ENCODE results near the gene DAB1.

The DAB1 gene

GRCh38 chr1:57316861-57317260 is 107.0 kb downstream of the DAB1 start:
- no peak for DNase-seq (ENCODE audit: low spot score)

DNA sequence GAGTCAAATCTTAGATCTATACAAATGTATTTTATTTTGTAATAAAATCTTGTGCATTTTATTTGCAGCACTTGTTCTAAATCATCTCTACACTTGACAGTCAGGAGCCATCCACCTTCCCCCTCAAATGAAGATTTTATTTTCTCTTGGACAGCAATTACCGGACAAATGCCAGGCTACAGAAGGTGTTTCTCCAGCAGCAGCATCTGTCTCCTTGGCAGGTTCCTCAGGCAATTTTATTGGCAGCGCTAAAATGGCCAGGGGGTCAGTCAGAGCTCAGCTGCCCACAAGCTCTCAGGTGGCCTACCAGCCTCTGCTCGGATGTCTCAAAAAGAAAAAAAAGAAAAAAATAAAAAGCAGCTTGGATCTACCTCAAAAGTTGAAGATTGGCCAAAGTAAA is 107.6 kb downstream of the DAB1 start:
- DNase-seq (ENCODE audit: low spot score), result no peak

DNA sequence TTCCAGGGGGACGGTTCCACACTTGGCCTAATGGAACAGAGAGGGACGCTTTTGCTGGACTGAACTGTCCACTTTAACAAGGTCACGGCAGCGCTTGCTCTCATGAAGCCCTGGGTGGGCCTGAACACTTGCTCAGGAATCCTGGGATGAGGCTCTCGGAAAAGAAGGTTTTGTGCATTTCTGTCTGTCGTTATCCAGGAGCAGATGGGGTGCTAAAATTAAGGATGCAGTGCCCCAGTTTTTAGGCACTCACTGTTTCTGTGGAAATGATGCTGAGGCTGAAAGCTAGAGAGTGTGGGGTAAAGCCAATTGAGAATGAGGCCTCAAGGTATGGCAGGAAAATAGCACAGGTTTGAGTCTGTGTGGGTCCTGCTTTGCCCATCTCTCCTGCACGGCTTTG is 111.0 kb downstream of the DAB1 start:
- DNase-seq (ENCODE audit: low spot score), result no peak

GRCh38 chr1:57311411-57311810 is 112.4 kb downstream of the DAB1 start:
- DNase-seq (ENCODE audit: low spot score), result no peak

DNA sequence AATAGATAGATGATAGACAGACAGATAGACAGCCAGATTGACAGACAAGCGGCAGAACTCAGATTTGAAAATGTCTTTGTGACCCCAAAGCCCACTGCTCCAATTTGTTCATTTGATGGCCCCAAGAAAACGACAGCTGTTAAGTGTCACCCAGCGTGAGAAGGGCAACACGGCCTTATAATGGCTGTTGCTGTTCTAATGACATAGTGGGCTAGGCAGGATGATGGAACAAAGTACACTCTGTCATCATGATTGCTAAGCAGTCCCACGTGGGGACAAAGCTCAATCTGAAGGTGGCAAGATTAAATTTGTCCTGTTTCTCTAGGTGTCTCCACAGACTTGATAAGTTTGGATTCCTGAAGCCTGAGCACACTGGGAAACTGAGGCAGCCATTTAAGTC is 112.9 kb downstream of the DAB1 start:
- no peak for DNase-seq (ENCODE audit: low spot score)

GRCh38 chr1:57309630-57310029 is 114.2 kb downstream of the DAB1 start:
- DNase-seq (ENCODE audit: low spot score), result no peak

DNA sequence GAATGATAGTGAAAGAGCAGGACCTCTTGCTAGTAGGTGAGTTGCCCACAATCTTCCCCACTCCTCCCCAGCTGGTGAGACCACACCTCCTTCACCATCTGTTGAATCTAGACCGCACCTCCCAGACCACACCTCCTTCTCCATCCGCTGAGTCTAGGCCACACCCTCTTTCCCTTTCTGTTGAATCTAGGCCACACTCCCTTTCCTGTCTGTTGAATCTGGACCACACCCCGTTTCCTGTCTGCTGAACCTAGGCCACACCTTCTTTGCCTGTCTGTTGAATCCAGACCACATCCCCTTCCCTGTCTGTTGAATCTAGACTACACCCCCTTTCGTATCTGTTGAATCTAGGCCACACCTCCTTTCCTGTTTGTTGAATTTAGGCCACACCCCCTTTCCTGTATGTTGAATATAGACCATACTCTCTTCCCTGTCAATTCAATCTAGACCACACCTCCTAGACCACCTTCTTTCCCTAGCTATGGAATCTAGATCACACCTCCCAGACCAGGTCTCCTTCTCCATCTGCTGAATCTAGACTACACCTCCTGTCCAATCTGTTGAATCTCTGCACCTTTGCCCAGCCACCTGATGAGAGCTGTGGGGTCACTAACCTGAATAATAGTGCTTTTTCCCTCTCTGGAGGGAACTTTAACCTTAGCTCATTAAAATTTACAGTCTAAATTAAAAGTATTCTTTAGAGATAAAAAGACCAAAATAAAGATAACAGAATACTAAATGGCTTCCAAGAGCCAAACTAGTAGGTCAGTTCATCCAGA is 116.3 kb downstream of the DAB1 start:
- DNase-seq (ENCODE audit: low spot score), result no peak

- no peak for DNase-seq (ENCODE audit: low spot score)
Measured at GRCh38 chr1:57304591-57304990, 119.3 kb downstream of the DAB1 start.

GRCh38 chr1:57302812-57303596 is 120.9 kb downstream of the DAB1 start:
- no peak for DNase-seq (ENCODE audit: low spot score)

GRCh38 chr1:57300186-57300585 is 123.7 kb downstream of the DAB1 start:
- DNase-seq (ENCODE audit: low spot score), result no peak

DNA sequence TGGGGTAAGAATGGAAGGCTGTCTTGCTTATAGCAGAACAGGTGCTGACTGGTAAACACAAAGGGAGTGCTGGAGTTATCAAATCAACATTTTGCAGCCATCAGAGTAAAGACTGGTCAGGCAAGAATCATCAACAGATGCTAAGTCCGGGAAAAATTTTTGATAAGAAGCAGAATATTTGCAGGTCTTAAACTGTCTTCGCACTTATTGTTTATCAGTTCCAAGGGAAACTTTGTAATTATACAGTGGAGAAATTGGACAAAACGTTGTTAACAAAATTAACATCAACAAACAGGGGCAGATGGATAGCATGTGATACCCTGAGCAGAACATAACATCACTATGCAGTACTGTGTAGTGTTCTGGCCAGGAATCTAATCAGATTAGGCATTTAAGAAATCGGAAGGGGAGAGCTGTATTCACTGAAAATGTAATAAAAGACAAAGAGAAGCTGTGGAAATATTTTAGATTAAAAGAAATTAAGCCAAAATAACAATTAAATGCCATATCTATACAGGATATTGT is 127.1 kb downstream of the DAB1 start:
- no peak for DNase-seq (ENCODE audit: low spot score)

DNA sequence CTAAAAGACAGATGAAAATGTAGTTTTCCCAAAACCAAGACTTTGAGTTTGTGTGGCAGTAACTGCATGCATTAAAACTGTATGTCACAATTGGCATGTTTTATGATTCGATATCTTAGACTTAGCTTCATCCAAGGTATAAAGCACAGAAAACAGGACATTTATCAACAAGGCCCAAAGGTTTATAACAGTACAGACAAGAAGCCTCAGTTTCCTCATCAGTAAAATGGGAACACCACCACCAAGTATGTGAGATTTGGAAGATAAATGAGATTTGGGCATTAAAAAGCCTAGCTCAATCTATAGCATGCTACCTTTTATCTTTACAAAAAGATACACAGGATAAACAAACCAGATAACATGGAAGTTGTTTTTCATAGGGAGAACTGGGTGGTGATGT is 128.5 kb downstream of the DAB1 start:
- no peak for DNase-seq (ENCODE audit: low spot score)

GRCh38 chr1:57294177-57294576 is 129.7 kb downstream of the DAB1 start:
- peak; percentile 7 for DNase-seq (ENCODE audit: low spot score)

DNA sequence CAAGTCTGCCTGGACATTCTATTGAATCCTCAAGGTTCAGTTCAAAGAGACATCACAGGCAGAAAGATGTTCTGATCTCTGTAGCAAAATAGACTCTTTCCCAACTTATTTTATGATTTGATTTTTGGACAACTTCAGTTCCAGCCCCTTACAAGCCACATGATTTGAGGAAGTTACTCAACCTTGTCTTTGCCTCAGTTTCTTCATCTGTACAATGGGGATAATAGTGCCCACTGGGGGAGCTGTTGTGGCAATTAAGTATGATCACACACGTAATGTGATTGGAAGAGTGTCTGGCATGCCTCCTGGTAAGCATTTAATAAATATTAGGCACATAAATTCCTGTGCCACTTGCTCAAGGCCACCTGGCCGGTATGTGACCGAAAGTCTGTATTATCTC is 130.6 kb downstream of the DAB1 start:
- DNase-seq (ENCODE audit: low spot score), result no peak

GRCh38 chr1:57289781-57290180 is 134.1 kb downstream of the DAB1 start:
- no peak for DNase-seq (ENCODE audit: low spot score)

DNA sequence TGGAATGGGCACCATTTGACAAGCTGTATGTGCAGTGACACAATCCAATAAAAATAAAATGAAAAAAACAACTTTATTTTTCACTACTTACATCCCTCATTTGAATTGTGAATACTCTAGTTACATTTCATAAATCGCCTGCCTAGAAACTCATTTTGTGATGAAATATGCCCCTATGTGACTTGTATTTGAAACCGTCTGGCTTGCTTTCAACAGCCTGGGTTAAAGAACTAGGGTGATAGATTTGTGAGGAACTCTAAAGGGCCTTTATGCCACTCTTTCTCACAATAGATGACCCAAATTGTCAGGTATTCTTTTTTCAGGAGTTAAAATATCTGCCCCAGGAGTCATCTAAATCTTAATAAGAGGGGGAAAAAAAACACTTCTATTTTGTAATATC is 137.9 kb downstream of the DAB1 start:
- no peak for DNase-seq (ENCODE audit: low spot score)

GRCh38 chr1:57282411-57282810 is 141.4 kb downstream of the DAB1 start:
- no peak for DNase-seq (ENCODE audit: low spot score)

GRCh38 chr1:57281324-57281723 is 142.5 kb downstream of the DAB1 start:
- DNase-seq (ENCODE audit: low spot score), result no peak

GRCh38 chr1:57279909-57280666 is 143.8 kb downstream of the DAB1 start:
- no peak for DNase-seq (ENCODE audit: low spot score)

DNA sequence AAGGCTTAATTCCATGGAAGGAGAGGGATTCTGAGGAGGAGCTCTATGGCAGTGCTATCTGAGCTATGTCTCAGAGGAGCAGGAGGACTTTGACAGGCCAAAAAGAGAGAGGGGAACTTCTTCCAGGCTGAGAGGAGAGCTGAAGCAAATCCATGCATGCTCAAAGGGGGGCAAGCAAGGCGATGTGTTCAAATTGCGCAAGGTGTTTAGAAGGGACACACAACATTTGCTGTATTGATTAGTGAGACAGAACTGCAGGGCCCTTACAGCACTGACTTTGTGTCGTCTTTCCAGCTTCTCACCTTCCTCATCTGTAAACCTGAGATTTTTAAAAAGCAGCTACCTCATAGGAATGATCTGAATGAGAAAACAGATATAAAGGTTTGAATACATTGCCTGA is 145.3 kb downstream of the DAB1 start:
- no peak for DNase-seq (ENCODE audit: low spot score)

DNA sequence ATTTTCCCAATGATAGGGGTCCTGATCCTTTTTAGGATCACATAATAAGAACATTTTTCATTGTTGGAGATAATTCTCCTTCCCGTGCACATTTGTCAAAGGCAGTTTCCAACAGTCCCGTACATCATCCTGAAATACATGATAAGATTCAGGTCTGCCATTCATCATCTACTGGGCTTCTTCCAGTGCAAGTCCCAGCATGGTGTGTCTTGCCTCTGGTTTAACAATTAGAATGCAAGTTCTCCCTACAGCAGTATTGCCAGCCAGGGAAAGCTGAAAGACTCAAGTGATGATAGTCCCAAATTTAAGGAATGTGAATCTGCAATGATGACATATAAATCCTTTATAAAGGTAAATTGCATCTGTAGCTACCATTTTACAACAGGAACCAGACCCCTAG is 146.2 kb downstream of the DAB1 start:
- DNase-seq (ENCODE audit: low spot score), result no peak

- no peak for DNase-seq (ENCODE audit: low spot score)
Measured at GRCh38 chr1:57276918-57277317, 146.9 kb downstream of the DAB1 start.

DNA sequence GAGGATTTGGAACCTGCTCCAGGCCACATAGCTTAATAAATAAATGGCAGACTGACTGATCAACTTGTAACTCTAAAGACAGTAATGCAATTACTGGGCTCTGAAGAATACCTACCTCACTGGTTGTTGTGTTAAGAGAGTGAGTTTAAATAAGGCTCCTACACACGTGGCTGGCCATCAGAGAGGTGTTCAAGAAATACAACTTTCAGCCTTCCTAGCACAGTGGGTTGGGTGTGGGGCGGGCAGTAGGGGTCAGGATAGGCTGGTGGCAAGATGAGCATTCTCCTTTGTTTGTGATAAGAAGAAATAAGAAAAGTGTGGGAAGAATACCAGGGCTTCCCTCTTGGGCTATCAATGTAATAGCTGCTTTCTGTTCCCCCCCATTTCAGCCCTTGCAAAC is 151.3 kb downstream of the DAB1 start:
- no peak for DNase-seq (ENCODE audit: low spot score)
